Mucosa of descending colon (tissue), 3 donors: ENCODE data around the gene RAD1. TPM values are rescaled to one million over a fixed set of nuclear protein-coding genes. Genes with fewer than 3 reads are reported as not detected.

ENCODE experiments used
- ATAC-seq: fragments of 200-7000 bp; cut with Tn5 transposase; one replicate; pipeline ENCODE4 v1.9.1; 2020; ENCODE audit warnings: mild to moderate bottlenecking, moderate library complexity
- DNase-seq, 3 donors: peaks; one replicate each; pipeline ENCODE4 v3.0.0-alpha.2; 2020
- H3K36me3 ChIP-seq: fragments of 200-600 bp; one replicate; pipeline ENCODE4 v1.8.0; 2021; ENCODE audit warnings: low read depth, mild to moderate bottlenecking
- H3K4me1 ChIP-seq: fragments of 200-600 bp; one replicate; pipeline ENCODE4 v1.8.0; 2021; ENCODE audit warnings: low read depth, mild to moderate bottlenecking
- H3K4me3 ChIP-seq: fragments of 200-600 bp; one replicate; pipeline ENCODE4 v1.8.0; 2021; ENCODE audit warnings: mild to moderate bottlenecking
- H3K9me3 ChIP-seq: fragments of 200-600 bp; one replicate; pipeline ENCODE4 v1.8.0; 2021; ENCODE audit warnings: mild to moderate bottlenecking
- intact Hi-C, 2 donors: fragments of 100-400 bp; cut with DNase I in 1 of 2; cut with micrococcal nuclease in 1 of 2; formaldehyde crosslinking; loops; one replicate each; pipeline versions ENCODE4 v1.11.0 to v1.11.1; 2022; cut with DNase I, micrococcal nuclease
- total RNA-seq, 3 donors: library from RNA; stranded (reverse); fragmentation: NEBNext Ultra II Directional in 2 of 3; extraction: Animal tissue kit (Norgen Biotek cat#: 25700) in 2 of 3; gene quantifications; one replicate each; pipeline versions ENCODE4 v1.2.1 to v1.2.4, GENCODE V29; 2021 to 2023
- TF ChIP-seq, protein P1 (sequence below): fragments of 200-600 bp; IDR thresholded peaks from one replicate; pipeline ENCODE4 v1.8.0; 2022; ENCODE audit warnings: antibody characterized with exemption, mild to moderate bottlenecking
- donor health status: DM: no; HTN: no; CAD: no; lungs with moderate emphysema.
- donor health status: DM: no; HTN: no; CAD: no.
- donor health status: DM: no; HTN: yes; CAD: no.

RAD1 gene
- total RNA-seq, 3 donors from 2014 or later, result 12.0 to 14.7 (median 13.8) TPM

DNA sequence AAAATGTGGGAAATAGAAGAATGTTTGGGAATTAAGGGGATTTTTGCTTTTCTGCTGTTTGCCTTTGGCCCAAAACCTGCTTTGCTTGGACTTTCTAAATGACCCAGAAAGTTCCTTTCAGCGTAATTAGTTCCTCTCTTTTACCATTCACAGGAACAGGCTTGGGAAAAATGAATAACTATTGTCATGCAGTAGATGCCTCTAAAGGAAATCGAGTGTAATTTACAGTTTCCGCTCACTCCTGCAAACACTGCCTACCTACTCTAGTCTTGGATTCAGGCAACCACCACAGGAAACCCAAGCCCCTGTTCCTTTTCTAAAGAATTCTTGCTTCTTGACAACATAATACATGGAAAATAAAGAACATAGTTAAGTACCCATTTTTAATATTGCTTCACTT lies 51.4 kb downstream of the RAD1 start:
- DNase-seq (no peak), ATAC-seq (no peak)
- Histone ChIP-seq H3K4me1 (no peaks in the 10 kb centered on the region), H3K9me3 (no peaks in the 10 kb centered on the region), H3K36me3 (no peaks in the 10 kb centered on the region), H3K4me3 (no peak overlapping the region)
- TF ChIP-seq, protein P1, sequence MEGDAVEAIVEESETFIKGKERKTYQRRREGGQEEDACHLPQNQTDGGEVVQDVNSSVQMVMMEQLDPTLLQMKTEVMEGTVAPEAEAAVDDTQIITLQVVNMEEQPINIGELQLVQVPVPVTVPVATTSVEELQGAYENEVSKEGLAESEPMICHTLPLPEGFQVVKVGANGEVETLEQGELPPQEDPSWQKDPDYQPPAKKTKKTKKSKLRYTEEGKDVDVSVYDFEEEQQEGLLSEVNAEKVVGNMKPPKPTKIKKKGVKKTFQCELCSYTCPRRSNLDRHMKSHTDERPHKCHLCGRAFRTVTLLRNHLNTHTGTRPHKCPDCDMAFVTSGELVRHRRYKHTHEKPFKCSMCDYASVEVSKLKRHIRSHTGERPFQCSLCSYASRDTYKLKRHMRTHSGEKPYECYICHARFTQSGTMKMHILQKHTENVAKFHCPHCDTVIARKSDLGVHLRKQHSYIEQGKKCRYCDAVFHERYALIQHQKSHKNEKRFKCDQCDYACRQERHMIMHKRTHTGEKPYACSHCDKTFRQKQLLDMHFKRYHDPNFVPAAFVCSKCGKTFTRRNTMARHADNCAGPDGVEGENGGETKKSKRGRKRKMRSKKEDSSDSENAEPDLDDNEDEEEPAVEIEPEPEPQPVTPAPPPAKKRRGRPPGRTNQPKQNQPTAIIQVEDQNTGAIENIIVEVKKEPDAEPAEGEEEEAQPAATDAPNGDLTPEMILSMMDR, result no peak
- intact Hi-C loops, result no loop called here

DNA sequence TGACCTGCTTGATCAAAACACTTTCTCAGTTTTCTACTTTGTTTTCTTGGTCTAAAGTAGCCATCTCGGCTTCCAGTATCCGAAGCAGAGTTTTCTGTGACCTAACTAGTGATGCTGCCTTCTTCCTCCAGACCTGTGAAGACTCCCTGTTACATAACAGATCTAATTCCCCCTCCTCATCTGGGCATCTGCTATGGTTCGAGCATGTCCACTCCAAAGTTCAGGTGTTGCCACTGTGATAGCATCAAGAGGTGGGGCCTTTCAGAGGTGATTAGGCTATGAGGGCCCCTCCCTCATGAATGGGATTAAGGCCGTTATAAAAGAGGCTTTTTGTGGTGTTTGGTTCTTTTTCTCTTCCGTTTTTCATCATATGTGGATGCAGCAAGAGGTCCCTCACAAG lies 56.1 kb downstream of the RAD1 start:
- TF ChIP-seq, protein P1, result no peak
- no peaks in the 10 kb centered on the region for H3K4me1 ChIP-seq
- ATAC-seq, result no peak
- no peak overlapping the region for H3K4me3 ChIP-seq
- H3K9me3 ChIP-seq, result no peaks in the 10 kb centered on the region
- no peaks in the 10 kb centered on the region for H3K36me3 ChIP-seq
- DNase-seq, result no peak
- intact Hi-C loops, result no loop called here

DNA sequence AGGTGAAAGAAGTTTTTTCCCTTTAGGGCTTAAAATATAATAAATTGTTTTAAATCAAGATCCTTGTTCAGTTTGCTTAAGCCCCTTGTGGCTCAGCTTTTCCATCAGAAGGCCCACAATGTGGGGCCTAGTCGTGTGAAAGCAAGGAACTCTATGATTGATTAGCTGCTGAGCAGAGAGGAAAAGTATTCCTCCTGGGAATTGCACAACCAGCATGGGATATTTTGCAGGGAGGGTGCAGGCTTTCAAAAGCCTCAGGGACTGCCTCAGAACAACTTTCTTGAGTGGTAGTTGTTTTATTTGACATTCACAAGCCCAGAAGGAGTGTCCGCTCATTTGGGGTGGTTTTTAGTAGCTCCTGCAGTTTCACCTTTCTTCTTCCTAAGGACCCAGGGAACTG lies 56.5 kb downstream of the RAD1 start:
- H3K4me3 ChIP-seq, result no peak overlapping the region
- H3K9me3 ChIP-seq, result no peaks in the 10 kb centered on the region
- TF ChIP-seq, protein P1, result no peak
- DNase-seq (no peak), ATAC-seq (no peak)
- intact Hi-C loops, result no loop called here
- no peaks in the 10 kb centered on the region for H3K36me3 ChIP-seq
- H3K4me1 ChIP-seq, result no peaks in the 10 kb centered on the region

DNA sequence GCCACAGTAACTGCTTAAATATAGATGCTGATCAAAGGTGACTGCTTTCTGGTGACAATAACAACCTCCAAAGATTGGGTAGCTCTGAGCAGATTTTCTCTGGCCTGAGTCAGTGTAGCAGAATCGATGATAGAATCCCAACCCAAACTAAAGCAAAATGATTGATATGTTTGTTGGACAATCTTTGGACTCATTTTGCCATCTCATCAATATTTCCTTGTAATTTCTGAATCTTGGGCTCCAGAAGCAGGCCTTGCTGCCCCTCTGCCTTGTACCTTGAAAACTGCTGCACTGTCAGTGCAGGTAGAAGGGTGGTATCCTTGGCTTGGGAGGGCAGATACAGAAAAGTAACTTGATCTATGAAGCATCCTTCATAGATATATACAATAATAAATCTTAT lies 57.4 kb downstream of the RAD1 start:
- Histone ChIP-seq H3K9me3 (no peaks in the 10 kb centered on the region), H3K36me3 (no peaks in the 10 kb centered on the region), H3K4me1 (no peaks in the 10 kb centered on the region), H3K4me3 (no peak overlapping the region)
- intact Hi-C loops, result no loop called here
- DNase-seq (no peak), ATAC-seq (no peak)
- TF ChIP-seq, protein P1, result no peak

DNA sequence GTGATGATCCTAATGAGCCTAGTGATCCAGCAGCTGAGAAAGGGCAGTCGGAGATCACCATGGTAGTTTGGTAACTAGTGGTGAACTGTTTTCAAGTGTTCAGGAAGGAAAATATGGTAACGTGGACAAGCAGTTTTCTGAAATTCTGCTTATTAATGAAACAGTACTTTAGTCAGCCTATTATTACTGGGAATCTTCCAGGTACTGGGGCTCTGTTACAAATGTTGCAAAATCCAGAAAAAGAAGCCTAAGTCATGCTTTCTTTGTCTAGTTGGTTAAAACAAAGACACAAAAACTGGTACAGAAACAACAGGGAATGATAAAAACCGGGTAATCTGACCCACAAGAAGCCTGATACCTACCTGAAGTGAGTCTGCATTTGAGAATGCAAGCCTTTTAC lies 58.1 kb downstream of the RAD1 start:
- Histone ChIP-seq H3K4me3 (no peak overlapping the region), H3K4me1 (no peaks in the 10 kb centered on the region), H3K9me3 (no peaks in the 10 kb centered on the region), H3K36me3 (no peaks in the 10 kb centered on the region)
- DNase-seq, result no peak
- intact Hi-C loops, result no loop called here
- ATAC-seq, result no peak
- TF ChIP-seq, protein P1, result no peak

Other genes starting within 250 kb of the RAD1 start
- under 1 TPM in 2 of 3 donors, not detected in 1; 0.29 to 0.43 TPM for gene TTC23L, start 76.3 kb downstream of the RAD1 start, total RNA-seq
- gene BRIX1, start 207 bp upstream of the RAD1 start, total RNA-seq, result 10 to 100 TPM; 10.7 to 19.2 (median 18.2) TPM
- 10 to 100 TPM; 37.1 to 53.6 (median 40.1) TPM for gene DNAJC21, start 14.1 kb upstream of the RAD1 start, total RNA-seq
- not detected for gene AGXT2, start 132.4 kb upstream of the RAD1 start, total RNA-seq